HepG2 (cell line): ENCODE measurements around the gene SCYGR6. TPM values are rescaled to one million over a fixed set of nuclear protein-coding genes. Genes with fewer than 3 reads are reported as not detected.

Experiments
- ATAC-seq: fragments of 200-7000 bp; cut with Tn5 transposase; 3 replicates; pipeline ENCODE4 v1.9.1; 2020; ENCODE audit warnings: mild to moderate bottlenecking, moderate library complexity
- BruUV-seq: library from RNA; stranded (reverse); fragments of 400-500 nt; replicated peaks from 2 replicates; lab custom pipeline; 2021; lab: Mats Ljungman, UMichigan
- CTCF ChIA-PET: fragments of 300-600 bp; formaldehyde crosslinking; extraction: SDS; loops from one replicate; lab custom pipeline; 2021; ENCODE audit warnings: low total read pairs, inconsistent platforms, low intra/inter-chr PET ratio; lab: Yijun Ruan, JAX
- POLR2A ChIA-PET: fragments of 350-600 bp; sonication (Branson Sonifier 250); formaldehyde crosslinking; loops from one replicate; lab custom pipeline; 2020; ENCODE audit warnings: antibody characterized with exemption, inconsistent platforms; lab: Yijun Ruan, JAX
- DNase-seq: peaks from one replicate; pipeline ENCODE4 v3.0.0-alpha.2; 2015; ENCODE audit warnings: low spot score
- FAIRE-seq: peaks from 3 replicates; lab custom pipeline; 2011; peaks lifted over from hg19 to GRCh38; lab: Jason Lieb, UNC
- H2AFZ ChIP-seq: one replicate; pipeline ENCODE4 v1.6.1; 2011; ENCODE audit warnings: low read length, inconsistent platforms
- H3K27ac ChIP-seq: fragments of 300-600 bp; 3 replicates; pipeline ENCODE4 v1.8.0; 2011; ENCODE audit warnings: mixed run types, mild to moderate bottlenecking, mixed read lengths, low read length, inconsistent platforms; ENCODE audit not compliant: insufficient read depth; ENCODE audit errors: extremely low read length
- H3K27me3 ChIP-seq, 2 experiments: fragments of 200-600 bp in 1 of 2; 2 replicates in 1 of 2; 3 replicates in 1 of 2; pipeline versions ENCODE4 v1.6.0 to v1.8.0; 2011; ENCODE audit warnings: low read length in 2 of 2, mild to moderate bottlenecking in 2 of 2, moderate library complexity in 2 of 2, inconsistent platforms in 1 of 2; ENCODE audit not compliant: insufficient read depth in 2 of 2, control insufficient read depth in 1 of 2
- H3K36me3 ChIP-seq, 2 experiments: fragments of 200-600 bp in 1 of 2; replicated peaks in 1 of 2; 2 replicates in 1 of 2; 3 replicates in 1 of 2; pipeline versions ENCODE4 v1.5.1 to v1.8.0; 2011; ENCODE audit warnings: low read length in 2 of 2, inconsistent platforms in 1 of 2; ENCODE audit not compliant: insufficient read depth in 2 of 2, control insufficient read depth in 1 of 2
- H3K4me1 ChIP-seq: 2 replicates; pipeline ENCODE4 v1.5.1; 2012; ENCODE audit warnings: low read length, inconsistent platforms; ENCODE audit not compliant: insufficient read depth
- H3K4me2 ChIP-seq: 2 replicates; pipeline ENCODE4 v1.6.0; 2011; ENCODE audit warnings: low read depth, low read length, inconsistent platforms
- H3K4me3 ChIP-seq, 3 experiments: fragments of 200-600 bp in 1 of 3; sonication (generic), shearing (Covaris generic) in 1 of 3; replicated peaks in 1 of 3; 2 replicates each; pipeline ENCODE4 v1.5.1; 2011 to 2016; ENCODE audit warnings: low read length in 3 of 3, inconsistent platforms in 2 of 3, low read depth in 2 of 3, mild to moderate bottlenecking in 2 of 3, control low read depth in 1 of 3, mixed read lengths in 1 of 3; ENCODE audit not compliant: insufficient read depth in 1 of 3
- H3K79me2 ChIP-seq: one replicate; pipeline ENCODE4 v1.6.1; 2011; ENCODE audit warnings: low read length, inconsistent platforms; ENCODE audit not compliant: insufficient read depth
- H3K9ac ChIP-seq: 2 replicates; pipeline ENCODE4 v1.6.0; 2011; ENCODE audit warnings: mild to moderate bottlenecking, low read depth, low read length, inconsistent platforms; ENCODE audit not compliant: insufficient read depth
- H3K9me3 ChIP-seq: 2 replicates; pipeline ENCODE4 v1.5.1; 2012; ENCODE audit warnings: mild to moderate bottlenecking, low read length
- H4K20me1 ChIP-seq: 2 replicates; pipeline ENCODE4 v1.6.0; 2011; ENCODE audit warnings: inconsistent platforms, mild to moderate bottlenecking, low read length, moderate library complexity; ENCODE audit not compliant: insufficient read depth
- EP300 ChIP-seq, 3 experiments: sonication (generic) in 1 of 3; formaldehyde crosslinking in 1 of 3; IDR thresholded peaks; 2 replicates each; pipeline versions ENCODE4 v1.5.1 to v1.6.1; 2011 to 2020; ENCODE audit warnings: low read depth in 2 of 3, low read length in 2 of 3, borderline replicate concordance in 1 of 3, improper control_type of control experiment in 1 of 3, mild to moderate bottlenecking in 1 of 3, missing genetic modification reagents in 1 of 3, moderate library complexity in 1 of 3
- FLYWCH1 ChIP-seq: sonication (generic); formaldehyde crosslinking; IDR thresholded peaks from 2 replicates; pipeline ENCODE4 v1.8.1; 2023; ENCODE audit warnings: mild to moderate bottlenecking, missing genetic modification reagents
- FOXO1 ChIP-seq: sonication (generic); formaldehyde crosslinking; IDR thresholded peaks from 2 replicates; pipeline ENCODE4 v1.4.0; 2020; ENCODE audit warnings: missing genetic modification reagents
- GTF2F1 ChIP-seq: fragments of 150-350 bp; IDR thresholded peaks from 2 replicates; pipeline ENCODE4 v1.6.1; 2014; ENCODE audit warnings: low read length
- HDAC6 ChIP-seq: fragments of 200-600 bp; sonication (generic); IDR thresholded peaks from 2 replicates; pipeline ENCODE4 v1.7.0; 2017; ENCODE audit warnings: mild to moderate bottlenecking, antibody characterized with exemption, low read length, low read depth
- HOXA9 ChIP-seq: sonication (generic); formaldehyde crosslinking; IDR thresholded peaks from 2 replicates; pipeline ENCODE4 v1.8.1; 2022; ENCODE audit warnings: missing genetic modification reagents, mild to moderate bottlenecking, moderate library complexity, borderline replicate concordance
- MEF2D ChIP-seq: sonication (generic); formaldehyde crosslinking; IDR thresholded peaks from 2 replicates; pipeline ENCODE4 v1.5.1; 2020; ENCODE audit warnings: mild to moderate bottlenecking, missing genetic modification reagents
- POLR2AphosphoS2 ChIP-seq: IDR thresholded peaks from 2 replicates; pipeline ENCODE4 v1.6.1; 2011; ENCODE audit warnings: low read depth, low read length, improper control_type of control experiment
- SAP130 ChIP-seq: IDR thresholded peaks from 2 replicates; pipeline ENCODE4 v1.6.1; 2016; ENCODE audit warnings: low read depth
- TEAD3 ChIP-seq: optimal IDR thresholded peaks from 2 replicates; pipeline ENCODE3; 2016; ENCODE audit warnings: borderline replicate concordance
- TMF1 ChIP-seq: sonication (generic); formaldehyde crosslinking; IDR thresholded peaks from 2 replicates; pipeline ENCODE4 v1.8.1; 2022; ENCODE audit warnings: low read depth, missing genetic modification reagents
- ZBTB1 ChIP-seq: sonication (generic); formaldehyde crosslinking; IDR thresholded peaks from 2 replicates; pipeline ENCODE4 v1.4.0; 2020; ENCODE audit warnings: missing genetic modification reagents, borderline replicate concordance
- ZNF136 ChIP-seq: sonication (generic); formaldehyde crosslinking; IDR thresholded peaks from 2 replicates; pipeline ENCODE4 v1.8.1; 2022; ENCODE audit warnings: low read depth, mild to moderate bottlenecking, moderate library complexity, missing genetic modification reagents
- ZNF329 ChIP-seq: sonication (generic); formaldehyde crosslinking; IDR thresholded peaks from 2 replicates; pipeline ENCODE4 v1.9.0; 2021; ENCODE audit warnings: low read depth, mild to moderate bottlenecking, missing genetic modification reagents
- ZNF484 ChIP-seq: sonication (generic); formaldehyde crosslinking; IDR thresholded peaks from 2 replicates; pipeline ENCODE4 v1.5.1; 2020; ENCODE audit warnings: mild to moderate bottlenecking, low read depth, missing genetic modification reagents, borderline replicate concordance
- ZNF776 ChIP-seq: sonication (generic); formaldehyde crosslinking; IDR thresholded peaks from 2 replicates; pipeline ENCODE4 v1.4.0; 2020; ENCODE audit warnings: mild to moderate bottlenecking, missing genetic modification reagents
- ZSCAN21 ChIP-seq: sonication (generic); formaldehyde crosslinking; IDR thresholded peaks from 2 replicates; pipeline ENCODE4 v1.8.0; 2022; ENCODE audit warnings: mild to moderate bottlenecking, missing genetic modification reagents, moderate library complexity, borderline replicate concordance
- WGBS: methylation state at CpG from one replicate; pipeline ENCODE4 v1.1.6; 2017; ENCODE audit warnings: low lambda C conversion rate; 5-methylcytosine and 5-hydroxymethylcytosine counted together
- in situ Hi-C: cut with HindIII; loops from 2 replicates; pipeline ENCODE4 v1.10.0; 2017; ENCODE audit warnings: low pct_unique_long_range_greater_than_20kb; ENCODE audit not compliant: extremely low pct_ligation_motif_present
- intact Hi-C: fragments of 100-400 bp; cut with micrococcal nuclease; formaldehyde crosslinking; loops from one replicate; pipeline ENCODE4 v1.10.0; 2022; ENCODE audit not compliant: unreplicated experiment
- polyA plus RNA-seq, 8 experiments: library from polyadenylated mRNA; depleted of rRNA in 3 of 8; stranded (reverse) in 7 of 8; unstranded in 1 of 8; fragments of >200 nt; fragmentation: Illumina TruSeq in 4 of 8; extraction: Trizol in 4 of 8; gene quantifications; 2 replicates each; pipeline versions ENCODE4 v1.2.1 to v1.2.3, GENCODE V29; 2011 to 2016; ENCODE audit warnings: low read depth in 4 of 8, missing spikeins in 1 of 8, mixed read lengths in 1 of 8; ENCODE audit not compliant: insufficient read depth in 1 of 8
- total RNA-seq, 5 experiments: library from RNA; depleted of rRNA; stranded (reverse); fragments of >200 nt; fragmentation: Illumina TruSeq; extraction: Trizol; gene quantifications; 2 replicates each; pipeline ENCODE4 v1.2.3, GENCODE V29; 2016; ENCODE audit warnings: low read depth in 1 of 5
- TF ChIP-seq, protein P1 (sequence below): sonication (generic); formaldehyde crosslinking; IDR thresholded peaks from 2 replicates; pipeline ENCODE4 v1.8.0; 2022; ENCODE audit warnings: mild to moderate bottlenecking, missing genetic modification reagents; ENCODE audit not compliant: insufficient replicate concordance

Gene SCYGR6
- total and polyA plus RNA-seq, 2 of the 13 experiments (the other 11 are each of a cell fraction or from before 2014, with no cell fraction given): not detected

DNA sequence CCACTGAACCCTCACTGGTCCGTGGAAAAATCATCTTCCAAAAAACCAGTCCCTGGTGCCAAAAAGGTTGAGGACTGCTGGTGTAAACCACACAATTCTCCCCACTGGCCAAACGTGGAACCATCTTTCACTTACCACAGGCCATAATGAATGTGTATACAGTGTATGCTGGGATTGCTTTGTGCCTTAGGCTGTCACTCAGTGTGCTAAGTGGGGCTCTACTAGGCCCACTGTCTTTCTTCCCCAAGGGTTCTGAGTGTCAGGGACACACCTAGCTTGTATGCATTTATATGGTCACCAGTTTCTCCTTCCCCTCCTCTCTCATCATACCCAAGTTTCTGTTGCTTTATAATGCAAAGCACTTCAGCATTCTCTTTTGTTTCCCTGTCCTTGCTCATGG is 48.4 kb upstream of the SCYGR6 start:
- intact Hi-C loops: no loop called here
- H3K4me1 ChIP-seq: peaks cover 62% of the 10 kb centered on the region
- WGBS: 32% methylated on average over 2 of the region's 2 CpGs
- no peak for TF ChIP-seq HOXA9
- peak; percentile 4 for TF ChIP-seq TEAD3 (CRISPR knock-in tag)
- TF ChIP-seq, all 625 proteins: peak for 1
- POLR2A ChIA-PET: no interaction called here
- H3K79me2 ChIP-seq: no peaks in the 10 kb centered on the region
- BruUV-seq: no TSS peak
- H3K36me3 ChIP-seq: no peaks in the 10 kb centered on the region
- in situ Hi-C loops: no loop called here
- no peaks in the 10 kb centered on the region for H4K20me1 ChIP-seq
- H2AFZ ChIP-seq: peak overlapping the region; percentile 24
- CTCF ChIA-PET: interaction anchor here (3.1 kb wide), 1 partner anchor 89 kb away, joined by 17 read pairs; no protein-coding TSS in a partner anchor
- FAIRE-seq (no peak), DNase-seq (no peak), ATAC-seq (peak; percentile 49)
- H3K9me3 ChIP-seq: no peaks in the 10 kb centered on the region
- H3K4me2 ChIP-seq: peak overlapping the region; percentile 53
- no peak overlapping the region for H3K27ac ChIP-seq
- no peak overlapping the region for H3K9ac ChIP-seq
- peaks cover 0 to 2% of the 10 kb centered on the region in 2 experiments; a peak in 1 of 5 replicates for H3K27me3 ChIP-seq
- H3K4me3 ChIP-seq: no peak overlapping the region

DNA sequence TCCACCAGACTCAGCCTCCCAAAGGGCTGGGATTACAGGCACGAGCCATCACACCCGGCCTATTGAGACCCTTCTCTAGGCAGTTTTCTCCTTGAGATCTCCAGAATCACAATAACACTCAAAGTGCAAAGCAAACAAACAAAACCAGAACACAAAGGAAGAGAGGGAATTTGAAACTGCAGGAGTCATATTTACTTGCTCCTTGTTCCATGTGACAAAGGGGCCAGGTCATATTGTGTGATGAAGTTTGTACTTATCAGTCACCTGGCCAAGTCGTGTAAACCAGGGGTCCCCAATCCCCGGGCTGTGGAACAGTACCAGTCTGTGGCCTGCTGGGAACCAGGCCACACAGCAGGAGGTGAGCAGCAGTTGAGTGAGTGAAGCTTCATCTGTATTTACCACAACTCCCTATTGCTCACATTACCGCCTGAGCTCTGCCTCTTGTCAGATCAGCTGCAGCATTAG is 47.7 kb upstream of the SCYGR6 start:
- Histone ChIP-seq H3K36me3 (no peaks in the 10 kb centered on the region), H3K4me3 (no peak overlapping the region), H3K9me3 (no peaks in the 10 kb centered on the region), H3K9ac (peak overlapping the region; percentile 9; the same call in 1 of the 2 replicates), H3K27ac (no peak overlapping the region), H3K4me1 (peaks cover 62% of the 10 kb centered on the region), H3K27me3 (no peaks in the 10 kb centered on the region), H4K20me1 (no peaks in the 10 kb centered on the region), H2AFZ (peak overlapping the region; percentile 29), H3K79me2 (no peaks in the 10 kb centered on the region), H3K4me2 (peak overlapping the region; percentile 53)
- FAIRE-seq: no peak
- ATAC-seq: peak; percentile 57
- 9% methylated on average over 5 of the region's 5 CpGs for WGBS
- peak; percentile 42 for DNase-seq
- intact Hi-C loops: no loop called here
- in situ Hi-C loops: no loop called here
- ChIA-PET CTCF (no interaction called here), POLR2A (no interaction called here)
- BruUV-seq: no TSS peak
- TF ChIP-seq EP300 (IDR thresholded peaks at IDR 0.05; ENCODE audit: low read depth in 2 of 2, low read length in 2 of 2) (peak in 1 of 2 experiments; percentile 54; a peak in 2 of 4 replicates), EP300 (CRISPR knock-in tag; IDR thresholded peaks at IDR 0.05; ENCODE audit: borderline replicate concordance) (no peak), ZBTB1 (CRISPR knock-in tag) (no peak), MEF2D (CRISPR knock-in tag) (peak; percentile 51; the same call in 1 of the 2 replicates), ZNF484 (CRISPR knock-in tag) (no peak), ZSCAN21 (no peak), HDAC6 (no peak), FOXO1 (CRISPR knock-in tag) (peak; percentile 16; the same call in 1 of the 2 replicates), GTF2F1 (no peak), POLR2AphosphoS2 (no peak), ZNF136 (CRISPR knock-in tag) (0 out of 2 replicates have a peak, but pooled peaks have one; percentile 10), FLYWCH1 (CRISPR knock-in tag) (peak; percentile 83; the same call in 1 of the 2 replicates), TMF1 (CRISPR knock-in tag) (no peak), ZNF329 (CRISPR knock-in tag) (no peak), ZNF776 (CRISPR knock-in tag) (no peak), SAP130 (CRISPR knock-in tag) (0 out of 2 replicates have a peak, but pooled peaks have one; percentile 14)
- TF ChIP-seq, protein P1, sequence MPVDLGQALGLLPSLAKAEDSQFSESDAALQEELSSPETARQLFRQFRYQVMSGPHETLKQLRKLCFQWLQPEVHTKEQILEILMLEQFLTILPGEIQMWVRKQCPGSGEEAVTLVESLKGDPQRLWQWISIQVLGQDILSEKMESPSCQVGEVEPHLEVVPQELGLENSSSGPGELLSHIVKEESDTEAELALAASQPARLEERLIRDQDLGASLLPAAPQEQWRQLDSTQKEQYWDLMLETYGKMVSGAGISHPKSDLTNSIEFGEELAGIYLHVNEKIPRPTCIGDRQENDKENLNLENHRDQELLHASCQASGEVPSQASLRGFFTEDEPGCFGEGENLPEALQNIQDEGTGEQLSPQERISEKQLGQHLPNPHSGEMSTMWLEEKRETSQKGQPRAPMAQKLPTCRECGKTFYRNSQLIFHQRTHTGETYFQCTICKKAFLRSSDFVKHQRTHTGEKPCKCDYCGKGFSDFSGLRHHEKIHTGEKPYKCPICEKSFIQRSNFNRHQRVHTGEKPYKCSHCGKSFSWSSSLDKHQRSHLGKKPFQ (CRISPR knock-in tag): no peak
